HepG2 (cell line): ENCODE results near the gene TRMT1L. TPM values are rescaled to one million over a fixed set of nuclear protein-coding genes. Genes with fewer than 3 reads are reported as not detected.

Experiments used
- ATAC-seq: fragments of 200-7000 bp; cut with Tn5 transposase; 3 replicates; pipeline ENCODE4 v1.9.1; 2020; ENCODE audit warnings: mild to moderate bottlenecking, moderate library complexity
- BruUV-seq: library from RNA; stranded (reverse); fragments of 400-500 nt; replicated peaks from 2 replicates; lab custom pipeline; 2021; lab: Mats Ljungman, UMichigan
- CTCF ChIA-PET: fragments of 300-600 bp; formaldehyde crosslinking; extraction: SDS; loops from one replicate; lab custom pipeline; 2021; ENCODE audit warnings: low total read pairs, inconsistent platforms, low intra/inter-chr PET ratio; lab: Yijun Ruan, JAX
- POLR2A ChIA-PET: fragments of 350-600 bp; sonication (Branson Sonifier 250); formaldehyde crosslinking; loops from one replicate; lab custom pipeline; 2020; ENCODE audit warnings: antibody characterized with exemption, inconsistent platforms; lab: Yijun Ruan, JAX
- DNase-seq: peaks from one replicate; pipeline ENCODE4 v3.0.0-alpha.2; 2015; ENCODE audit warnings: low spot score
- FAIRE-seq: peaks from 3 replicates; lab custom pipeline; 2011; peaks lifted over from hg19 to GRCh38; lab: Jason Lieb, UNC
- H2AFZ ChIP-seq: one replicate; pipeline ENCODE4 v1.6.1; 2011; ENCODE audit warnings: low read length, inconsistent platforms
- H3K27ac ChIP-seq: fragments of 300-600 bp; 3 replicates; pipeline ENCODE4 v1.8.0; 2011; ENCODE audit warnings: mixed run types, mild to moderate bottlenecking, mixed read lengths, low read length, inconsistent platforms; ENCODE audit not compliant: insufficient read depth; ENCODE audit errors: extremely low read length
- H3K27me3 ChIP-seq, 2 experiments: fragments of 200-600 bp in 1 of 2; 2 replicates in 1 of 2; 3 replicates in 1 of 2; pipeline versions ENCODE4 v1.6.0 to v1.8.0; 2011; ENCODE audit warnings: low read length in 2 of 2, mild to moderate bottlenecking in 2 of 2, moderate library complexity in 2 of 2, inconsistent platforms in 1 of 2; ENCODE audit not compliant: insufficient read depth in 2 of 2, control insufficient read depth in 1 of 2
- H3K36me3 ChIP-seq, 2 experiments: fragments of 200-600 bp in 1 of 2; replicated peaks in 1 of 2; 2 replicates in 1 of 2; 3 replicates in 1 of 2; pipeline versions ENCODE4 v1.5.1 to v1.8.0; 2011; ENCODE audit warnings: low read length in 2 of 2, inconsistent platforms in 1 of 2; ENCODE audit not compliant: insufficient read depth in 2 of 2, control insufficient read depth in 1 of 2
- H3K4me1 ChIP-seq: 2 replicates; pipeline ENCODE4 v1.5.1; 2012; ENCODE audit warnings: low read length, inconsistent platforms; ENCODE audit not compliant: insufficient read depth
- H3K4me2 ChIP-seq: 2 replicates; pipeline ENCODE4 v1.6.0; 2011; ENCODE audit warnings: low read depth, low read length, inconsistent platforms
- H3K4me3 ChIP-seq, 3 experiments: fragments of 200-600 bp in 1 of 3; sonication (generic), shearing (Covaris generic) in 1 of 3; replicated peaks in 1 of 3; 2 replicates each; pipeline ENCODE4 v1.5.1; 2011 to 2016; ENCODE audit warnings: low read length in 3 of 3, inconsistent platforms in 2 of 3, low read depth in 2 of 3, mild to moderate bottlenecking in 2 of 3, control low read depth in 1 of 3, mixed read lengths in 1 of 3; ENCODE audit not compliant: insufficient read depth in 1 of 3
- H3K79me2 ChIP-seq: one replicate; pipeline ENCODE4 v1.6.1; 2011; ENCODE audit warnings: low read length, inconsistent platforms; ENCODE audit not compliant: insufficient read depth
- H3K9ac ChIP-seq: 2 replicates; pipeline ENCODE4 v1.6.0; 2011; ENCODE audit warnings: mild to moderate bottlenecking, low read depth, low read length, inconsistent platforms; ENCODE audit not compliant: insufficient read depth
- H3K9me3 ChIP-seq: 2 replicates; pipeline ENCODE4 v1.5.1; 2012; ENCODE audit warnings: mild to moderate bottlenecking, low read length
- H4K20me1 ChIP-seq: 2 replicates; pipeline ENCODE4 v1.6.0; 2011; ENCODE audit warnings: inconsistent platforms, mild to moderate bottlenecking, low read length, moderate library complexity; ENCODE audit not compliant: insufficient read depth
- FIP1L1 ChIP-seq: fragments of 200-400 bp; formaldehyde crosslinking; IDR thresholded peaks from 2 replicates; pipeline ENCODE4 v1.6.1; 2018; ENCODE audit warnings: low read depth, mild to moderate bottlenecking, low read length, moderate library complexity, borderline replicate concordance; ENCODE audit not compliant: insufficient read depth
- HNRNPLL ChIP-seq: fragments of 200-400 bp; formaldehyde crosslinking; IDR thresholded peaks from 2 replicates; pipeline ENCODE4 v1.6.1; 2017; ENCODE audit warnings: mild to moderate bottlenecking, low read depth, low read length; ENCODE audit not compliant: poor library complexity, severe bottlenecking
- NFYB ChIP-seq: sonication (generic); formaldehyde crosslinking; IDR thresholded peaks from 2 replicates; pipeline ENCODE4 v1.4.0; 2020; ENCODE audit warnings: missing genetic modification reagents
- ZNF44 ChIP-seq: sonication (generic); formaldehyde crosslinking; IDR thresholded peaks from 2 replicates; pipeline ENCODE4 v1.5.1; 2020; ENCODE audit warnings: mild to moderate bottlenecking, missing genetic modification reagents
- ZNF510 ChIP-seq: sonication (generic); formaldehyde crosslinking; IDR thresholded peaks from 2 replicates; pipeline ENCODE4 v1.4.0; 2020; ENCODE audit warnings: low read depth, mild to moderate bottlenecking, missing genetic modification reagents
- ZNF543 ChIP-seq: sonication (generic); formaldehyde crosslinking; IDR thresholded peaks from 2 replicates; pipeline ENCODE4 v1.4.0; 2020; ENCODE audit warnings: mild to moderate bottlenecking, missing genetic modification reagents
- ZNF660 ChIP-seq: sonication (generic); formaldehyde crosslinking; IDR thresholded peaks from 2 replicates; pipeline ENCODE4 v1.5.1; 2020; ENCODE audit warnings: mild to moderate bottlenecking, low read depth, missing genetic modification reagents, borderline replicate concordance
- WGBS: methylation state at CpG from one replicate; pipeline ENCODE4 v1.1.6; 2017; ENCODE audit warnings: low lambda C conversion rate; 5-methylcytosine and 5-hydroxymethylcytosine counted together
- in situ Hi-C: cut with HindIII; loops from 2 replicates; pipeline ENCODE4 v1.10.0; 2017; ENCODE audit warnings: low pct_unique_long_range_greater_than_20kb; ENCODE audit not compliant: extremely low pct_ligation_motif_present
- intact Hi-C: fragments of 100-400 bp; cut with micrococcal nuclease; formaldehyde crosslinking; loops from one replicate; pipeline ENCODE4 v1.10.0; 2022; ENCODE audit not compliant: unreplicated experiment
- polyA plus RNA-seq, 8 experiments: library from polyadenylated mRNA; depleted of rRNA in 3 of 8; stranded (reverse) in 7 of 8; unstranded in 1 of 8; fragments of >200 nt; fragmentation: Illumina TruSeq in 4 of 8; extraction: Trizol in 4 of 8; gene quantifications; 2 replicates each; pipeline versions ENCODE4 v1.2.1 to v1.2.3, GENCODE V29; 2011 to 2016; ENCODE audit warnings: low read depth in 4 of 8, missing spikeins in 1 of 8, mixed read lengths in 1 of 8; ENCODE audit not compliant: insufficient read depth in 1 of 8
- total RNA-seq, 5 experiments: library from RNA; depleted of rRNA; stranded (reverse); fragments of >200 nt; fragmentation: Illumina TruSeq; extraction: Trizol; gene quantifications; 2 replicates each; pipeline ENCODE4 v1.2.3, GENCODE V29; 2016; ENCODE audit warnings: low read depth in 1 of 5
- TF ChIP-seq, protein P1 (sequence below): sonication (generic); formaldehyde crosslinking; conservative IDR thresholded peaks from 2 replicates; pipeline ENCODE4 v1.8.0; 2022; ENCODE audit warnings: missing genetic modification reagents

Gene TRMT1L
- total and polyA plus RNA-seq, 2 of the 13 experiments (the other 11 are each of a cell fraction or from before 2014, with no cell fraction given), result 17.9 to 19.2 TPM

DNA sequence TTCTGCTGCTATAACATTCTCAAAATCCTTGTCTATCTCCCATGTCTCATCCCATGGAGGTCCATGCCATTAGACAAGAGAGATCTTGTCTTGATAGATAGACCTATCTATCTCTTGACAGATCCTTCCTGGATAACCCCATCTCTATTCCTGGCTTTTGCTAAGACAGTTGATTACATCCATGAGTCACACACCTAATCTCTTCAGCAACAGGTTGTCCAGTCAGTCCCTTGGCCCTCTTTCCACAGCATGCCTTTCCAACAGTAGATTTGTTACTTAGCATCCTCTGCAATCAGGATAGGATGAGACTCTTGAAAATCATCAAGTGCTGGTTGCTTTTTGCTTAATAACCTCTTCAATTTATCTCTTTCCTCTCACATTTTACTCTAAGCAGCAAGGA, 46.6 kb downstream of the TRMT1L start (continued):
- TF ChIP-seq HNRNPLL (no peak), ZNF44 (CRISPR knock-in tag) (no peak), ZNF543 (CRISPR knock-in tag) (no peak)

DNA sequence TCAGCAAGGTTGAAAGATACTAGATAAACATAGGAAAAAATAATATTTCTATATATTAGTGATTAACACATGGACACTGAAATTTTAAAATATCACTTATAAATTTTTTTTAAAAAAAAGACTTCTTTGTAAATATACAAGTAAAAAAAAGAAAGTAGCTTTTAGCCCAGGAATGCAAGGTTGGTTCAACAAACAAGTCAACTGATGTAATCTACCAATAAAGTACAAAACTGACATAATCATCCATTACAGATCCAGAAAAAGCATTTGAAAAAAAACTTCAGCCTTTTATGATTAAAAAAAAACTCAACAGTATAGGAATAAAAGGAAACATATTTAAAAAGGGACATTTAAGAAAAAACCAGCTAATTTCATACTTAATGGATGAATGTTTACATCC, 48.4 kb downstream of the TRMT1L start:
- no peak for DNase-seq
- no peak overlapping the region for H3K9ac ChIP-seq
- intact Hi-C loops, result no loop called here
- no peak for TF ChIP-seq ZNF660 (CRISPR knock-in tag)
- in situ Hi-C loops, result no loop called here
- no peak overlapping the region for H3K4me2 ChIP-seq
- H2AFZ ChIP-seq, result no peak overlapping the region
- ChIA-PET POLR2A (no interaction called here), CTCF (no interaction called here)
- H3K9me3 ChIP-seq, result peaks cover 11% of the 10 kb centered on the region; the same call in 1 of the 2 replicates
- ATAC-seq, result no peak
- no peak overlapping the region for H3K27ac ChIP-seq
- no TSS peak for BruUV-seq
- H3K36me3 ChIP-seq, result no peaks in the 10 kb centered on the region
- H3K79me2 ChIP-seq, result no peaks in the 10 kb centered on the region
- H3K4me1 ChIP-seq, result no peaks in the 10 kb centered on the region
- H3K4me3 ChIP-seq, result no peak overlapping the region
- H3K27me3 ChIP-seq, result no peaks in the 10 kb centered on the region
- no peaks in the 10 kb centered on the region for H4K20me1 ChIP-seq
- no peak for FAIRE-seq

DNA sequence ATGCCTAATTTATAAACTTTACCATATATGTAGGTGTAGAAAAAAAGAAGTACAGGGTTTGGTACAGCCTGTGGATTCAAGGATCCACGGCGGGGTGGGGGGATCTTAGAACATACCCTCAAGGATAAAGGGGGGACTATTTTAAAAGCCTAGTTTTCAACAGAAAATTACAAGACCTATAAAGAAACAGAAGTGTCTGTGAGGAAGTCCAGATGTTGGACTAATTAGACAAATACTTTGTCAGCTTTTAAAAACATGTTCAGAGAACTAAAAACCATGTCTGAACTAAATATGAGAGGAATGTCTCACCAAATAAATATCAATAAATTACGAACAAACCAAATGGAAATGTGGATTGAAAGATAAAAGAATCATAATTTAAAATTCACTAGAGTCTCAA, 51.6 kb downstream of the TRMT1L start:
- FAIRE-seq (no peak), ATAC-seq (no peak), DNase-seq (no peak)
- ChIA-PET POLR2A (no interaction called here), CTCF (no interaction called here)
- no peak for TF ChIP-seq FIP1L1
- TF ChIP-seq, protein P1, sequence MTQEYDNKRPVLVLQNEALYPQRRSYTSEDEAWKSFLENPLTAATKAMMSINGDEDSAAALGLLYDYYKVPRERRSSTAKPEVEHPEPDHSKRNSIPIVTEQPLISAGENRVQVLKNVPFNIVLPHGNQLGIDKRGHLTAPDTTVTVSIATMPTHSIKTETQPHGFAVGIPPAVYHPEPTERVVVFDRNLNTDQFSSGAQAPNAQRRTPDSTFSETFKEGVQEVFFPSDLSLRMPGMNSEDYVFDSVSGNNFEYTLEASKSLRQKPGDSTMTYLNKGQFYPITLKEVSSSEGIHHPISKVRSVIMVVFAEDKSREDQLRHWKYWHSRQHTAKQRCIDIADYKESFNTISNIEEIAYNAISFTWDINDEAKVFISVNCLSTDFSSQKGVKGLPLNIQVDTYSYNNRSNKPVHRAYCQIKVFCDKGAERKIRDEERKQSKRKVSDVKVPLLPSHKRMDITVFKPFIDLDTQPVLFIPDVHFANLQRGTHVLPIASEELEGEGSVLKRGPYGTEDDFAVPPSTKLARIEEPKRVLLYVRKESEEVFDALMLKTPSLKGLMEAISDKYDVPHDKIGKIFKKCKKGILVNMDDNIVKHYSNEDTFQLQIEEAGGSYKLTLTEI (CRISPR knock-in tag), result no peak
- no peak for TF ChIP-seq ZNF510 (CRISPR knock-in tag)
- no peak for TF ChIP-seq NFYB (CRISPR knock-in tag)
- Histone ChIP-seq H3K79me2 (no peaks in the 10 kb centered on the region), H3K4me1 (no peaks in the 10 kb centered on the region), H3K9me3 (peaks cover 11% of the 10 kb centered on the region; the same call in 1 of the 2 replicates), H3K4me3 (no peak overlapping the region), H3K9ac (no peak overlapping the region), H3K4me2 (no peak overlapping the region), H2AFZ (no peak overlapping the region), H3K27me3 (no peaks in the 10 kb centered on the region), H3K27ac (no peak overlapping the region), H4K20me1 (no peaks in the 10 kb centered on the region), H3K36me3 (0 out of 5 replicates have a peak, but pooled peaks cover 0 to 6% of the 10 kb centered on the region in 2 experiments)
- 95% methylated on average over 3 of the region's 3 CpGs for WGBS
- intact Hi-C loops, result no loop called here
- no TSS peak for BruUV-seq
- in situ Hi-C loops, result no loop called here
